Upper lobe of left lung (tissue), 4 donors: Measurements from ENCODE around the gene EFR3B.

ENCODE experiments used
- CTCF ChIP-seq, 6 experiments: fragments of 450-650 bp in 4 of 6; fragments of 200-600 bp in 2 of 6; sonication (generic) in 2 of 6; IDR thresholded peaks; one replicate each; pipeline ENCODE4 v1.5.1; 2016 to 2019; ENCODE audit warnings: antibody characterized with exemption in 6 of 6
- EP300 ChIP-seq, 4 donors: sonication (generic); formaldehyde crosslinking; IDR thresholded peaks; one replicate each; pipeline ENCODE4 v1.5.1; 2017; ENCODE audit warnings: antibody characterized with exemption in 4 of 4, control low read depth in 2 of 4
- POLR2A ChIP-seq, 4 donors: fragments of 450-650 bp; IDR thresholded peaks; one replicate each; pipeline ENCODE4 v1.5.1; 2016 to 2017; ENCODE audit warnings: antibody characterized with exemption in 4 of 4, mild to moderate bottlenecking in 2 of 4
- POLR2AphosphoS5 ChIP-seq, 2 donors: sonication (generic); formaldehyde crosslinking; IDR thresholded peaks; one replicate each; pipeline ENCODE4 v1.5.1; 2017; ENCODE audit warnings: antibody characterized with exemption in 2 of 2

- TF ChIP-seq CTCF (IDR thresholded peaks at IDR 0.05), result no peak
- no peak for TF ChIP-seq POLR2A (IDR thresholded peaks at IDR 0.05)
- TF ChIP-seq POLR2AphosphoS5 (IDR thresholded peaks at IDR 0.05), result no peak
- TF ChIP-seq EP300 (IDR thresholded peaks at IDR 0.05), result no peak
These were observed 113.5 kb downstream of the EFR3B start for GRCh38 chr2:25155401-25155800.
